Prostate gland (tissue), 2 donors: ENCODE measurements around the gene MYL1. TPM values are rescaled to one million over a fixed set of nuclear protein-coding genes. Genes with fewer than 3 reads are reported as not detected.

ENCODE experiments used
- DNase-seq: peaks from one replicate; pipeline ENCODE4 v3.0.0-alpha.2; 2019; ENCODE audit warnings: low spot score
- H3K27ac ChIP-seq, 2 donors: fragments of 200-600 bp; sonication (generic); 2 replicates each; pipeline ENCODE4 v1.5.1; 2017 to 2019
- H3K27me3 ChIP-seq: fragments of 200-600 bp; sonication (generic); replicated peaks from 2 replicates; pipeline ENCODE4 v1.5.1; 2019; ENCODE audit not compliant: insufficient read depth
- H3K36me3 ChIP-seq, 2 donors: fragments of 200-600 bp; sonication (generic); 1 replicate in 1 of 2; 2 replicates in 1 of 2; pipeline versions ENCODE4 v1.5.1 to v1.8.1; 2017 to 2019
- H3K4me1 ChIP-seq: fragments of 200-600 bp; sonication (generic); replicated peaks from 2 replicates; pipeline ENCODE4 v1.5.1; 2019
- H3K4me3 ChIP-seq, 2 donors: fragments of 200-600 bp; sonication (generic); 2 replicates each; pipeline ENCODE4 v1.5.1; 2017 to 2019
- H3K9me3 ChIP-seq: fragments of 200-600 bp; sonication (generic); 2 replicates; pipeline ENCODE4 v1.5.1; 2017
- CTCF ChIP-seq, 4 experiments: fragments of 200-600 bp in 2 of 4; fragments of 450-650 bp in 2 of 4; sonication (generic) in 2 of 4; IDR thresholded peaks; 1 replicate in 3 of 4; 2 replicates in 1 of 4; pipeline ENCODE4 v1.5.1; 2016 to 2019; ENCODE audit warnings: antibody characterized with exemption in 4 of 4, mild to moderate bottlenecking in 2 of 4, moderate library complexity in 2 of 4
- POLR2A ChIP-seq: fragments of 450-650 bp; IDR thresholded peaks from one replicate; pipeline ENCODE4 v1.6.1; 2016; ENCODE audit warnings: antibody characterized with exemption, mild to moderate bottlenecking
- POLR2AphosphoS5 ChIP-seq: sonication (generic); formaldehyde crosslinking; IDR thresholded peaks from one replicate; pipeline ENCODE4 v1.6.1; 2017; ENCODE audit warnings: antibody characterized with exemption
- WGBS: methylation state at CpG from one replicate; pipeline ENCODE4 v1.1.5; 2018; 5-methylcytosine and 5-hydroxymethylcytosine counted together
- intact Hi-C: fragments of 100-400 bp; cut with DNase I; formaldehyde crosslinking; loops from one replicate; pipeline ENCODE4 v1.14.2; 2022
- total RNA-seq, 2 donors: library from RNA; depleted of rRNA; stranded (reverse); fragments of >200 nt; gene quantifications; one replicate each; pipeline ENCODE4 v1.1.0, GENCODE V29; 2016

MYL1 gene
- total RNA-seq = 10 to 100 TPM in 1 of 2 donors, not detected in 1; 21.9 TPM

- H3K27ac ChIP-seq = no peak within 1 kb of the TSS
- H3K4me3 ChIP-seq = no peak within 1 kb of the TSS
- no peaks in the 10 kb centered on the region for H3K27me3 ChIP-seq
- 69% methylated on average over 5 of the region's 5 CpGs for WGBS
- TF ChIP-seq POLR2AphosphoS5 = no peak
- no peak for TF ChIP-seq CTCF (IDR thresholded peaks at IDR 0.05)
- no peak for TF ChIP-seq POLR2A
- no peaks in the 10 kb centered on the region for H3K4me1 ChIP-seq
- no peaks in the 10 kb centered on the region for H3K9me3 ChIP-seq
- no peaks in the 10 kb centered on the region for H3K36me3 ChIP-seq
- intact Hi-C loops = no loop called here
- DNase-seq = no peak
These were observed at the start of gene MYL1 for GRCh38 chr2:210315015-210315788. TSS of gene MYL1 (minus strand) at chr2:210315174. CDS start at chr2:210315042, 132 bp downstream.

- intact Hi-C loops = no loop called here
- TF ChIP-seq POLR2A (no peak), CTCF (IDR thresholded peaks at IDR 0.05) (no peak), POLR2AphosphoS5 (no peak)
- H3K4me3 ChIP-seq = no peak overlapping the region
- no peak for DNase-seq
- no peaks in the 10 kb centered on the region for H3K36me3 ChIP-seq
- no peaks in the 10 kb centered on the region for H3K9me3 ChIP-seq
- no peaks in the 10 kb centered on the region for H3K4me1 ChIP-seq
- H3K27me3 ChIP-seq = no peaks in the 10 kb centered on the region
- H3K27ac ChIP-seq = no peak overlapping the region
These were observed 48.9 kb upstream of the MYL1 start for GRCh38 chr2:210363876-210364275.

GRCh38 chr2:210363261-210363660 lies 48.3 kb upstream of the MYL1 start:
- Histone ChIP-seq H3K4me3 (no peak overlapping the region), H3K9me3 (no peaks in the 10 kb centered on the region), H3K27ac (no peak overlapping the region), H3K27me3 (no peaks in the 10 kb centered on the region), H3K36me3 (no peaks in the 10 kb centered on the region), H3K4me1 (no peaks in the 10 kb centered on the region)
- no peak for TF ChIP-seq POLR2A
- peak in 1 of 4 experiments; percentile 16 for TF ChIP-seq CTCF (IDR thresholded peaks at IDR 0.05)
- no peak for DNase-seq
- intact Hi-C loops = no loop called here

- 13% methylated on average over 1 of the region's 1 CpG for WGBS
- H3K4me3 ChIP-seq = no peak overlapping the region
- H3K36me3 ChIP-seq = no peaks in the 10 kb centered on the region
- H3K27me3 ChIP-seq = no peaks in the 10 kb centered on the region
- H3K27ac ChIP-seq = no peak overlapping the region
- DNase-seq = no peak
- H3K4me1 ChIP-seq = no peaks in the 10 kb centered on the region
- intact Hi-C loops = no loop called here
- H3K9me3 ChIP-seq = no peaks in the 10 kb centered on the region
- TF ChIP-seq POLR2AphosphoS5 (no peak), CTCF (IDR thresholded peaks at IDR 0.05) (no peak), POLR2A (no peak)
These were observed 45.4 kb upstream of the MYL1 start for GRCh38 chr2:210360412-210360811.

- no peaks in the 10 kb centered on the region for H3K27me3 ChIP-seq
- no peak for TF ChIP-seq CTCF (IDR thresholded peaks at IDR 0.05)
- no peak for TF ChIP-seq POLR2AphosphoS5
- TF ChIP-seq POLR2A = no peak
- H3K27ac ChIP-seq = no peak overlapping the region
- intact Hi-C loops = no loop called here
- DNase-seq = no peak
- no peaks in the 10 kb centered on the region for H3K36me3 ChIP-seq
- no peaks in the 10 kb centered on the region for H3K9me3 ChIP-seq
- 58% methylated on average over 3 of the region's 3 CpGs for WGBS
- no peak overlapping the region for H3K4me3 ChIP-seq
- no peaks in the 10 kb centered on the region for H3K4me1 ChIP-seq
These were observed 42.0 kb upstream of the MYL1 start for GRCh38 chr2:210356944-210357343.
